ENCODE measurements around the gene ADAR.

ADAR gene

GRCh38 chr1:154557248-154557938, 50.6 kb downstream of the ADAR start:
- DNase-seq, result no peak

- no peak for DNase-seq
Measured at GRCh38 chr1:154556422-154556821, 51.6 kb downstream of the ADAR start.

- no peak for DNase-seq
Measured at GRCh38 chr1:154553056-154554030, 54.6 kb downstream of the ADAR start.

- no peak for DNase-seq
Measured at GRCh38 chr1:154552036-154552435, 56.0 kb downstream of the ADAR start.

- DNase-seq, result no peak
Measured at GRCh38 chr1:154551474-154551873, 56.5 kb downstream of the ADAR start.

- DNase-seq, result no peak
Measured at GRCh38 chr1:154550657-154551056, 57.3 kb downstream of the ADAR start.

GRCh38 chr1:154550070-154550469, 57.9 kb downstream of the ADAR start:
- no peak for DNase-seq

- DNase-seq, result no peak
Measured at GRCh38 chr1:154549202-154549770, 58.7 kb downstream of the ADAR start.

- DNase-seq, result no peak
Measured at GRCh38 chr1:154548028-154548427, 60.0 kb downstream of the ADAR start.

- DNase-seq, result no peak
Measured at GRCh38 chr1:154547105-154547732, 60.8 kb downstream of the ADAR start.

GRCh38 chr1:154546264-154547063, 61.5 kb downstream of the ADAR start:
- DNase-seq, result peak; percentile 6

- no peak for DNase-seq
Measured at GRCh38 chr1:154541231-154541630, 66.8 kb downstream of the ADAR start.

GRCh38 chr1:154539486-154540483, 68.2 kb downstream of the ADAR start:
- DNase-seq, result no peak

- no peak for DNase-seq
Measured at GRCh38 chr1:154536570-154536969, 71.4 kb downstream of the ADAR start.

GRCh38 chr1:154533952-154534844, 73.8 kb downstream of the ADAR start:
- DNase-seq, result peak; percentile 20

Data from NCI-H446 treated with DMSO at 0.1 percent for 48 hours (cell line).